Activated CD8-positive, alpha-beta memory T cell treated with anti-CD3 and anti-CD28 coated beads, Interleukin-2, amount 50 U/mL, for 4 hours (primary cell): ENCODE data around the gene NACC1.

Experiments used
- DNase-seq: peaks from one replicate; pipeline ENCODE4 v3.0.0-alpha.2; 2020

NACC1 gene

DNA sequence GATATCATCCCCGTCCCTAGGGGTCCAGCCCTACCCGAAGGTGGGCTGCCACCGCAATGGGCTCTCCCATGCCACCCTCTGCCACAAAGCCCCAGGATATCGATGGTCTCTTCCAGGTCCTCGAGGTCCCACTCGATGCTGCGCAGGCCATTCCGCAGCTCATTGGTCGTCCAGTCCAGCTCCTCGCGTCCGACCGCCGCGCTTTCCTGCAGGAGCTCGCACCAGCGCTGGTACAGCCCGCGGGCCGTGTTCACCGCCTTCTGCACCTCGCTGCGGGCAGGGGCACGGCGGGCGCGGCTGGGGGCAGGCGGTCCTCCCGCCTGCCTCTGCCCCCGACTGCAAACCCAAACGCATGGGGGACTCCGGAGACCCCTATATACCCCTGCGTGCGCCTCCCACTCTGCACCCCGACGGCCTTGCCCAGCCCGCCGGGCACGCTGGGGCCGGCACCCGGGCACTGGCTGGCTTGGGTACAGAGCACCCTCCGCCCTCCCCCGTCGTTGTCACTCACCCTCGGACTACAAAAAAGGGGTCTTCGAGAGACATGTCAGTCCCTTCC is 31.6 kb downstream of the NACC1 start:
- DNase-seq = no peak

DNA sequence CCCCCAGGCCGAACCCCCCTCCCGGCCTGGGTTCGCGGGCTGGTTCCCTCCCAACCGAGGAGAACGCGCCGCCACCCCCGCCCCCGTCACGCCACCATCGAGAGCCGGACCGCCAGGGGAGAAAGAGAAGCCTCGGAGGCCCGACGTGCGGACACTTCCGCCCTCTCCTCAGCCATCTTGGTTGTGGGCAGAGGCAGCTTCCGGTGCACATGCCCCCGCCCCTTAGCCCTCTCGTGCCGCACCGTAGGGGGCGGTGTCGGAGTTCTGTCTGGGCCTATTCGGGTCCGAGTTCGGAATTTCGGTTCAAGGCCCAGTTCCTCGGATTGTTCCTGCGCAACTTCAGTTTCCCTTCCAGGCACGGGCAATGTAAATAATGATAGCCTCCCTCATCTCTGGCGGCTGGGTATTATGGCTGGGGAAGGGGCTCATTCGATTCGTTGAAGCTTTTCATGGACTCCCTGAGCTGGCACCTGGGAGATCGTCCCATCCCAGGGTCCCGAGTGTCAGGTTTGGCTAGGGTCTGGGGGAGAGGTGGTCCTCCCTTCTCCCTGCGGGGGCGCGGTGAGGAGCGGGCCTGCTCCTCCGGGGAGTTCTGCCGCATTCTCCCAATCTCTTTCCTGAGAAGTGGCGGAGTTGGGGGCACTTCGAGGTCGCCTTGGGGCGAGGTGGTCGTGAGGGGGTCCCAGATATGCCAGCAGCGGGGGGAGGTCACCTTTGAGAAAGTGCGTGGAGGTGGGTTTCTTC is 32.3 kb downstream of the NACC1 start, which contains the start of the genes IER2 and STX10:
TSS of gene IER2 (plus strand) at position 225 of the 744 bp plus-strand sequence. CDS start 2,776 bp downstream, outside the sequence.
TSS of gene STX10 (minus strand) at position 189 of the 744 bp plus-strand sequence. CDS start 202 bp downstream, outside the sequence.
- DNase-seq = peak; percentile 93

DNA sequence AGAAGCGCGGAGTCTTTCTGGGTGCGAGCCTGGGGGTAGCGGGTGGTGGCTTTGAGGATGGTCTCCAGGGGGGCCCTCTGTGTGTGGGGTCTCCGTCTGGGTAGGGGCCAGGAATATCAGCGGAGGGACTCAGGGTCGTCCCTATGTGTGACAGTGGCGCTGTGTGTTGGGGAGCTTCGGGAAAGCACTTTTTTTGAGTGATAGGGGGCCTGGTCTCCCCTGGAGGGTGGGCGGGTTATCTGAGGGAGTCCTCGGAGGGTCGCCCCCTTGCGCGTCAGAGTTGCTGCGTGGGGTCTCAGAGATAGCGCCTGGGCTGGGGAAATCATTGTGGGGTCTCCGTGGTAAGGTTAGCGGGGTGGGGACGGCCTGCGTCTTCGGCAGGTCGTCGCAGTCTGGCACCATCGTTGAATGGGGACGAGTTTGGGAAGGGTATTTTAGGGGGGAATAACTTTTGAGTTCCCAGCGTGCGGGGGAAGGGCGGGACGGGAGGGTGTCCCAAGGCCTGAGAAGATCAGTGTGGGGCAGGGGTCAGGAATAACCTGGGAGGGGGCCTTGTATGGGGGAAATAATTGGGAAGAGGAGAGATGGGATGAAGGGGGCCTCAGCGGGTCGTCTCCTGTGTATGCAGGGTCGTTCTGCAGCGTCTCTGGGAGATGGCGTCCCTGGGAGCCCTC is 33.0 kb downstream of the NACC1 start:
- peak; percentile 47 for DNase-seq

DNA sequence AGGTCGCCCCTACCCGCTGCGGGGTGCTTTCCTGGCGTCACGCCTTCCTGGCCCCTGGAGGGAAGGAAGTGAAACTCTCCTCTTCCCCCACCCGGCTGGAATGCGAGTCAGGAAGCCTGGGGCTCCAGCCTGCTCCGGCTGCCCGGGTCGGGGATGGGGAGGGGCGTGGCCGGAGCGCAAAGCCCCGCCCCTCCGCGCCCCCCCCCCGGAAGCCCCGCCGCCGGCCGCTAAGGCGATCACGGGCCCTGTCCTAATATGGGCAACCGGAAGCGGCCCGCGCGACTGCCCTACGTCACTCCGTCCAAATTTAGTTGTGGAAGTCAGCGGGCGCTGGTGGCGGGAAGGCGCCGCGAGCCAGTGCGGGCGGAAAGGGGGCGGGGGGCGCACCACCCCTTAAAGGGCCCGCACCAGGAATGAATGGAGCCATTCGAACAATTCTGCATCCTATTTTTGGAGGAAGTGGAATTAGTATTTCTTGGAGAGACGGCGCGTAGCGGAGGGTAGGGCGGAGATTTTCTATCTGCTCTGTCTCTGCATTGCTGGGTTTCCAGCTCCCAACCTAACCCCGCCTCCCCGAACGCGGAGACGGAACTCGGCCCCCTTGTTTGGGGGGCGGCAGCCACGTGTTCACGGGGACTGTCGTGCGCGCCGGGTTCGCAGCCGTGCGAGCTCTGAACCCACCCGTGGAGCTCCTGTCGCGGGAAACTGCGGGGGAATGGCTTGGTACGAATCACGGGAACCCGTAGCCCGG is 33.7 kb downstream of the NACC1 start:
- peak; percentile 96 for DNase-seq

DNA sequence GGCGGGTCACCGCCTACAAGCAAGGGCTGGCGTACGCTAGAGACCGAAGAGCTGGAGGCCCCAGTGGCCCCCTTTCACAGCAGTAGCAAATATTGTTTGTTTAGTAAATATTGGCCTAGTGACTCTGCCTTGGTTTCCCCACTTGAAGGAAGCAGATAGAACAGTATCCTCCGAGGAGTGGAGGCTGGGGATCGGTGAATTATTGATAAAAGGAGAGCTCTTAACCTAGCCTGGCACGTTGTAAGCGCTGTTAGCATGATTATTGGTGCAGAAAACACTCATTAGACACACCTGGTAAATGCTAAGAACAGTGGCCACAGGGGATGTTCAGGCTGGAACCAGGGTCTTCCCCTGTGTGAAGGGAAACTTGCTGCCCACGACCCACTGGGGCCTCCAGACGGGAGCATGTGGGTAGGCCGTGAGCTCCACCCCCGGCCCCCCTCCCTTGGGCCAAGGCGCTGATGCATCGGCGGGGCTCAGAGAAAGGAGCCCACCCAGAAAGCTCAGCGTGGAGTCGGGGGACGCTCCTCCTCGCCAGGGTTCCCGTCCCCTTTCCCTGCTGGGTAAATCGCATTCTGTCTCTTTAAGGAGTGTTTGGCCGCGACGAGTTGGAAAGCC is 34.4 kb downstream of the NACC1 start:
- no peak for DNase-seq

DNA sequence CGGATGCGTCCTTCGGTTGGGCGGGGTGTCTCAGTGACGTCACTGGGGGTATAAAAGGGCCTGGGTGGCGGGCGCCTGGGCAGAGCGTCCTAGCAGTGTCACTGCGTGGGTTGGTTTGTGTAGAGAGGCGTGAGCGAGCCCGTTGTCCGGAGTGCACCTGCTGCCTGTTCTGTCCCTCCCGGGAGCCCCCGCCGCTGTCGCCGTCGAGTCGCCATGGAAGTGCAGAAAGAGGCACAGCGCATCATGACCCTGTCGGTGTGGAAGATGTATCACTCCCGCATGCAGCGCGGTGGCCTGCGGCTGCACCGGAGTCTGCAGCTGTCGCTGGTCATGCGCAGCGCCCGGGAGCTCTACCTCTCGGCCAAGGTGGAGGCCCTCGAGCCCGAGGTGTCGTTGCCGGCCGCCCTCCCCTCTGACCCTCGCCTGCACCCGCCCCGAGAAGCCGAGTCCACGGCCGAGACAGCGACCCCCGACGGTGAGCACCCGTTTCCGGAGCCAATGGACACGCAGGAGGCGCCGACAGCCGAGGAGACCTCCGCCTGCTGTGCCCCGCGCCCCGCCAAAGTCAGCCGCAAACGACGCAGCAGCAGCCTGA is 35.0 kb downstream of the NACC1 start:
- DNase-seq = peak; percentile 97

DNA sequence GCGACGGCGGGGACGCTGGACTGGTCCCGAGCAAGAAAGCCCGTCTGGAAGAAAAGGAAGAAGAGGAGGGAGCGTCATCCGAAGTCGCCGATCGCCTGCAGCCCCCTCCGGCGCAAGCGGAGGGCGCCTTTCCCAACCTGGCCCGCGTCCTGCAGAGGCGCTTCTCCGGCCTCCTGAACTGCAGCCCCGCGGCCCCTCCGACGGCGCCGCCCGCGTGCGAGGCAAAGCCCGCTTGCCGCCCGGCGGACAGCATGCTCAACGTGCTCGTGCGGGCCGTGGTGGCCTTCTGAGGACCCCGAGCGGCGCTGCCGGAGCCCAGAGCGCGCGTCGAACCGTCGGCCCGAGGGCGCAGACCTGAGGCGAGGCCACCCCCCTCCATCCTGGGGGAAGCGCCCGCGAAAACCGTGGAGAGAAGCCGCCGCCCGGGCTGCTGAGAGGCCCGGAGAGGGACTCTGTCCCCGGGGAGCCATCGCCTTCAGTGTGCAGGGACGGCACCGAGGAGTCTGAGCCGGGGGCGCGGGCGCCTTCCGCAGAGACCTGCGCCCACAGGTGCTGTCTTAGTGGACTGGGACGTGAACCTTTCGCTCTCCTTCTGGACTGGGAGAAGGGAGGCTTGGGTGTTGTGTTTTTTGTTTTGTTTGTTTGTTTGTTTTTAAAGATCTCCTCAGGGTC is 35.6 kb downstream of the NACC1 start:
- peak; percentile 39 for DNase-seq

DNA sequence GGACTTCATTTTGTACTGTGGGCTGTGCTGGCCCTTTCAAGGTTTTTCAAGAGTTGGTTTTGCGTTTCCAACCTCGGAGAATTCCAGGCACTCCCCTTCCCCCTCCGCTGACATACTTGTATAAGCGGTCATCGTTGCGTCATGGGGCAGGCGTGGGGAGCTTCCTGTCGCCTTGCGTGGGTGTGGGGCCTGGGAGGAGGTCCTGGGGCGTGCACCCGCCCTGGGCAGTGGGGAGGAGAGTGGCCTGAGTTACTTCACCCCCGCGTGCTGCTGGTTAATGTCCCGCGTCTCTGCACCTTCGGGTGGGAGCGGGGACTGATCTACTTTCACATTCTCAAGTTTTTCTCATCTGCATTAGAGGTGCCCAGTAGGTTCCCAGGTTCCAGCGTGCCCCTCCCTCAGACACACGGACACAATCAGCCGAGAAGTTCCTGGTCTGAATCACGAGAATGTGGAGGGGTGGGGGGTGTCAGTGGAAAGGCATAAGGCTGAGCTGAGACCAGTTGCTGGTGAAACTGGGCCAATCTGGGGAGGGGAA is 36.2 kb downstream of the NACC1 start:
- peak; percentile 61 for DNase-seq

DNA sequence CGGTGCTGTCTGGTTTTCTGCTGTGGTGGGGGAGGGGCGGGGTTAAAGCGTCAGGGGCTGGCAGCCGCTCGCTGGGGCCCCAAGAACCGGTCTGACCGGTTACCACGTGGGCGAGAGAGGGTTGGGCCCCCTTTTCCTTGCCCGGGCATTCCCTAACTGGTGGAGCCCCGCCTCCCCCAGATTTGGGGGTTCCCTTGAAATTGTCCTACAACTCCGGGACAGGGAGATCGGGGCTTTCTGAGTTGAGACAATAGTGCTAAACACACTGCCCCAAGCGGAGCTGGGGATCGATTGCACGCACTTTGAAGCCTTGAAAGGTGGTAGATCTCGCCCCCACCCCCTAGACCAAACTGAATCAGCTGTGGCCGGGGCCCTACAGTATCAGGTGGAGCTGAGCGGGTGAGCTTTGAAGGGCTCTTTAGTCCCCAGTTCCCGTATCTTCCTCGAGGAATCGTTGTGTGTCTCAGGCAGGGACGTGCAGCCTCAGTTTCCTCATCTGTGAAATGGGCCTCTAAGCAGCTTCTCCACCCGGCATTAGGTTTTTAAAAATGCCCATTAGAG is 36.9 kb downstream of the NACC1 start:
- peak; percentile 78 for DNase-seq

DNA sequence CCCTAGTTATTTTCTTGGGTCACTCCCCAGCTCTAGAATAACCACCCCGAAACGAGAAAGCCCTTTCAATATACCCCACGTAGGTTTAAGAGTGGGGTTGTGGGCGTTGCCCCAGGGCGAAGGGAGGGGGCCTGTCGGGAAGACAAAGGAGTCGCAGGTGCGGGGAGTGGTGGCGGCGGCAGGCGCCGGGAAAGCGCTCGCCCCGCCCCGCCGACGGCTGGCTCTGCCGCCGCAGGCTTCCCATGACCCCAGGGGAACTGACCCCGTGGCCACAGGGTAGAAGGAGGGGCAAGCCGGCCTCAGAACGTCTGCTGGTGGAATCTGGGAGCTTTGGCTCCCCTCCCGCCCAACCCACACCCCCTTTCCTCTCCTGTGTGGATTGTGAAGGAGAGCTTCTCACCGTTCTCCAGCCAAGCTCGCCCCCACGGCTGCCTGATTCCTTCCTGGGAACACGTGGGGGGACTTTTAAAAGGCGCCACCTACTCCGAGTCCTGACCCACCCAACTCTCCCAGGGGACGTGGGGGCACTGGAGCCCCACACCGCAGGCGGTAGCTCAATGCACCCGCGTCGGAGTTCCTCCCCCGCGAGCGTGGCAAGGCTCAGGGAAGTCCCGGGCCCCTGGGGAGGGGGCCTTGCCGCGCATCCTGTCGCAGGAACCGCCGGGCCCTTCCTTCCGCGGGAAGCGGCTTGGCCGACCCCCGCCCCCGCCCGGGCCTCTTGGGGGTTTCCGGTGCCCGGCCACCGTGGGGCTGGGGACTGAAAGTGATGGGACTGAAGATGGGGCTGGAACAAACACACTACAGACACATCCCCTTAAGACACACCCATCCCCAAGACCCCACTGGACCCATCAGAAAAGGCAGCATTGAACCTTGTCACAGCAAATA is 37.7 kb downstream of the NACC1 start:
- peak; percentile 67 for DNase-seq

DNA sequence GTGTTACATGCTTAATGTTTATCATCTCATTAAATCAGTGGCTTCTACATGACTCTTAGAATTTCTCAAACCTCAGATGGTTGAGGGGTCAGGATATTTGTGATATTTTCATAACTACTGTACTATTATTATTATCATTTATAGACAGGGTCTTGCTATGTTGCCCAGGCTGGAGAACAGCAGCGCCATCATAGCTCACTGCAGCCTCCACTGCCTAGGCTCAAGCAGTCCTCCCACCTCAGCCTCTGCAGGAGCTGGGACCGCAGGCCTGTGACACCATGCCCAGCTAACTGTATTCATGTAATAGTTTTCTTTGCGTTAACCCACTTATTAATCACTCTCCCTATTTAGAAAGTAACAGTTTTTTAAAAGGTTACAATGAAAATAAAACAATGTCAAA is 41.6 kb downstream of the NACC1 start:
- DNase-seq = no peak

DNA sequence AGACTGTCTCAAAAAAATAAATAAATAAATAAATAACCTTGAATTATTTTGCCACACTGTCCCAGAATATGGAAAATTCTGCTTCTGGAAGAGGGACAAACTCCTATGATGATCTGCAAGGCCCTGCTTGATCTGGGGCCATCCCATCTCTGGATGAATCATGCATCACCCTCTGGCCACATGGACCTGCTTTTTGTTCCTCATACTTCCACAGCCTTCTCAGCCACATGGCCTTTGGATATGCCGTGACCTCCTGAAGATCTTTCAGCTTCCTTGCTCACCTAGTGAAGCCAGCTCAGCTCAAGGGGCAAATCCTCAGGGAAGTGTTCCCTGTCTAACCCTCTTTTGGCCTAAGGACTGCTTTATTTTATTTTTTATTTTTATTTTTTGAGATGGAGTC is 42.5 kb downstream of the NACC1 start:
- DNase-seq = no peak

DNA sequence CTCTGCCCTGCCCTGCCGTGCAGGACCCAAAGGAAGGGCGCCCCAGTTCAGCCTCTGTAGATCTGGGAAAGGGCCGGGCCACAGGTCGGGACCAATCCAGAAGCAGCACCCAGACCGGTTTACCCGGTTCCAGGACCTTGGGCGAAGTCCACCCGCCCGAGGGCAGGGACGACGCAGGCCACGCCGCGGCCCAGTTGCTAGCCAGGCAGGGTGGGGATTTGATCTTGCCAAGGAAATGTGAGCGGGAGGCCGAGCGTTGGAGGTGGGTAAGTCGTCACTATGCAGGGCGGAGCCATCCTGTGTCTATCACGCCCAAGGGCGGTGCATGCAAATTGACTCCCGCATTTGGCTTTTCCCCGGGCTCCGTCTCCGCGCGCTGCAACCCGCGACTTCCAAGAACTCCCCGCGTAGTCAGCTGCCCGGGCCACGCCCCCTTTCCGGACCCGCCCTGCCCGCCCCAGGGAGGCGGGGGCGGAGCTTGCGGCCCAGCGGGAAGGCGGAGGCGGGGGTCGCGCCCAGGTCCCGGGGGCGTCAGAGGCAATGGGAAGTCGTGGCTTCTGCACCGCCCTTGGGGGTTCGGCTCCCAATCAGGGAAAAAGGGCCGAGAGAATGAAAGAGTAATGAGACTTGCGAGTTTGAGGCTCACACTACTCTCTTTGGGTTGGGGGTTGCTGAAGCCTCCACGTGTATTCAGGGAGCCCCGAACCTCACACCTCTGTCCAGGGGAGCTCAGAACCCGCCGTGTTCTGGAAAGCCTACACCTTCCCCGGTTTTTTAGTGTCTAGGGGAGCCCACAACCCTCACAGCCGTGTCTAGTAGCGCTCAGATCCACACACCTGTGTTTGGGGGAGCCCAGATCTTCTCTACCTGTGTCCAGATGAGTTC is 44.9 kb downstream of the NACC1 start:
- DNase-seq = peak; percentile 83

DNA sequence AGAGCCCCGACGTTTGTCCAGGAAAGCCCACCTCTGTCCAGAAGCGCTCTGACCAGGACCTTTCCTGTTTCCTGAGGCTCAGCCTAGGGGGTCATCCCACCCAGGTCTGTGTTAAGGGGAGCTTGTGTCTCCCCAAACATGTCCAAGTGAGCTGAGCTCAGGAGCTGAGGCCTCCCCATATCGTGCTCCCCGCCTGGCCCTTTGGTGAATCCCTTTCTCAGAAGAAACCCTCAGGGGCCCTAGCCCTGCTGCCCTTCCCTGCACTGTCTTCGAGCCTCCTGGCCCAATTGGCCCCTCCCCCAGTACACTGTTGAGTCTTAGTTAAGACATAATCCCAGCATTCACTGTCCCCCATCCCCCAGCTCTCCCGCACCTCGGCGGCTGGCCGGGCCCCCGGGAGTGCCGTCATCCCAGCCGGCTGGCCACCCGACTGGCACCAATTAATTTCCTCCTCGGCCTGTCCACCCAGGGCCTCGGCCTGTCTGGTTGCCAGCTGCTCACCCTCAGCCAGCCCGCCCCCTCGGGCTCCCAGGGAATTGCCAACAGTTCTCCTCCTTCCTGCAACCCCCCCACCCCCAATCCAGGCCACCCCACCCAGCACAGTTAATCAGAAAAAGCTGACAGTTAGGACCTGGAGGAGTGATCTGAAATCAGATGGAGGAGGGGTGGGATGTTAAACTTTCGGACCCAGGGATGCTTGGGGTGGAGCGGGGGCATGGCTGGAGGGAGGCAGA is 45.7 kb downstream of the NACC1 start:
- peak; percentile 36 for DNase-seq

DNA sequence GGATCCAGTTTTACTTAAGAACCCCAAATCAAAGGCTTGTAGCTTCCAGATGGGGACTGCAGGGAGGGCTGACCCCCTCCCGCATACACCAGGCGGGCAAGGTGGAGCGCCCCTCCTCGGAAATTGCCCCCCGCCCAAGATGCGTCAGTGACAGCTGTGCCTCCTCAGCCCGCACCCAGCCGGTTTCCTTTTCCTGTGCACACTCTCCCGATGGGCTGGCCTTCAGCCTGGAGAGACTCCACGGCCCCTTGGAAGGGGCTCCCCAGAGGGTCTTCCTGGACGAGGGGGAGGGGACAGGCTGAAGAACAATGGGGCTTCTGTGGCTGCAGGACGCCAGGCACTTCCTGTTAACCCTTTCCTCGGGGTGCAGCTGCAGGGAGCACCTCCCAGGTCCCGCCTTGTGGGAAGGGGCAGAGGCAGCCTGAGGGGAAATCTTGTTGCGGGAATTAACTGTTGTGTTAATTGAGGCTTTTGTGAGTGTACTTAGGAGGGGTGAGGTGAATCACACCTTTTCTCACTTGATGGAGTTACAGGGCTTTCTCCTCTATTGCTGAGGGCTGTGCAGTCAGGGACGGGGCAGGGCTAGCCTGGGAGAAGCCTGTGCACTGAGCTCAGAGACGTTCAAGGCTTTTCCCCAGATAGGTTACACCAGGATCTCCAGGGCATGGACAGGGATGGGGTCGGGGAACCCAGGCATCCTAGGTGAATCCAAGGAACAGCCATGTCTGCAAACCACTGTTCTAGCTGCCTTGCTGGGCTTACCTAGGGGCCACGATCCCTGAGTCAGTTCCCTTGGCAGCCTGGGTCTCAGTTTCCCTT is 46.5 kb downstream of the NACC1 start:
- no peak for DNase-seq

DNA sequence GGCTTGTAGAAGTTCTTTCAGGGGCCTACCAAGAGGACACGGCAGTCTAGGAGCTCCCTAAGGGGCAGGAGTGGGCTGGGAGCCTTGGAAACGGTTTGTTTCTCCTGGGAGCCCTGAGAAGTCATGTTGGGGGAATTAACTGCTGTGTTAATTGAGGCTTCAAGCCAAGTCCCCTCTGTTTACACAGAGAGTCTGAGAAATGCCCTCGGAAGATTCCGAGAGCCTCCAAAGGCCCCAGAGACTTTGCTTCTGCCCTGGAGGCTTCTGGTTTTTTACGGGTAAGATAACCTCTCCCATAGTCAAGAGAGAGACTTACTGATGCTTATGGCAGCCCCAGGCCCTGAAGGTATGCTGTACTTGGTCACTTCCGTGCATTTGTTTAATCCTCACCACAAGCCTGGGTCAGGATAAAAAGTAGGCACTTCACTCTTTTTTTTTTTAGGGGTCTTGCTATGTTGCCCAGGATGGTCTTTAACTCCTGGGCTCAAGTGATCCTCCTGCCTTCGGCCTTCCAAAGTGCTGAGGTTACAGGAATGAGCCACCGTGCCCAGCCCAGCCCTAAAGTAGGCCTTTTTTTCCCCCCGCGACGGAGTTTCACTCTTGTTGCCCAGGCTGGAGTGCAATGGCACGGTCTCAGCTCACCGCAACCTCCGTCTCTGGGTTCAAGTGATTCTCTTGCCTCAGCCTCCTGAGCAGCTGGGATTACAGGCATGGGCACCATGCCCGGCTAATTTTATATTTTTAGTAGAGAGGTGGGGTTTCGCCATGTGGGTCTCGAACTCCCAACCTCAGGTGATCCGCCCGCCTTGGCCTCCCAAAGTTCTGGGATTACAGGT is 47.3 kb downstream of the NACC1 start:
- DNase-seq = no peak
